ENCODE data around the gene HSPA1A. TPM values are rescaled to one million over a fixed set of nuclear protein-coding genes. Genes with fewer than 3 reads are reported as not detected.

The HSPA1A gene
- polyA plus RNA-seq, 4 donors = 9.7 to 49.6 (median 25.7) TPM

Other genes starting within 250 kb of the HSPA1A start
- gene LTA, start 243.3 kb upstream of the HSPA1A start, polyA plus RNA-seq = 1 to 10 TPM in 1 of 4 donors, under 1 TPM in 1, not detected in 2; 0.24 to 1.0 TPM
- under 1 TPM in 3 of 4 donors, not detected in 1; 0.18 to 0.59 (median 0.45) TPM for gene TNF, start 240.0 kb upstream of the HSPA1A start, polyA plus RNA-seq
- gene LTB, start 233.1 kb upstream of the HSPA1A start, polyA plus RNA-seq = 10 to 100 TPM in 1 of 4 donors, 1 to 10 TPM in 3; 4.0 to 19.7 (median 8.0) TPM
- 10 to 100 TPM in 2 of 4 donors, 1 to 10 TPM in 2; 3.1 to 37.0 (median 14.5) TPM for gene LST1, start 229.3 kb upstream of the HSPA1A start, polyA plus RNA-seq
- 1 to 10 TPM in 1 of 4 donors, under 1 TPM in 1, not detected in 2; 0.33 to 1.4 TPM for gene NCR3, start 222.5 kb upstream of the HSPA1A start, polyA plus RNA-seq
- gene AIF1, start 200.3 kb upstream of the HSPA1A start, polyA plus RNA-seq = 100 to 1,000 TPM in 1 of 4 donors, 10 to 100 TPM in 2, 1 to 10 TPM in 1; 5.6 to 102 (median 48.9) TPM
- gene PRRC2A, start 194.8 kb upstream of the HSPA1A start, polyA plus RNA-seq = 100 to 1,000 TPM in 1 of 4 donors, 10 to 100 TPM in 3; 54.6 to 104 (median 74.4) TPM
- 100 to 1,000 TPM; 193 to 381 (median 284) TPM for gene BAG6, start 162.9 kb upstream of the HSPA1A start, polyA plus RNA-seq
- 10 to 100 TPM in 1 of 4 donors, 1 to 10 TPM in 3; 7.2 to 32.8 (median 8.2) TPM for gene APOM, start 159.6 kb upstream of the HSPA1A start, polyA plus RNA-seq
- gene C6orf47, start 154.8 kb upstream of the HSPA1A start, polyA plus RNA-seq = 10 to 100 TPM; 17.3 to 29.1 (median 23.2) TPM
- 10 to 100 TPM; 14.8 to 30.2 (median 21.7) TPM for gene GPANK1, start 150.5 kb upstream of the HSPA1A start, polyA plus RNA-seq
- gene CSNK2B, start 149.5 kb upstream of the HSPA1A start, polyA plus RNA-seq = 100 to 1,000 TPM; 185 to 231 (median 206) TPM
- 10 to 100 TPM in 1 of 4 donors, 1 to 10 TPM in 3; 3.8 to 16.5 (median 4.2) TPM for gene LY6G5B, start 145.6 kb upstream of the HSPA1A start, polyA plus RNA-seq
- gene LY6G5C, start 134.5 kb upstream of the HSPA1A start, polyA plus RNA-seq = 1 to 10 TPM; 2.6 to 3.8 (median 3.1) TPM
- gene ABHD16A, start 112.2 kb upstream of the HSPA1A start, polyA plus RNA-seq = 10 to 100 TPM; 34.6 to 63.8 (median 50.3) TPM
- under 1 TPM in 1 of 4 donors, not detected in 3; 0.12 TPM for gene LY6G6F, start 108.7 kb upstream of the HSPA1A start, polyA plus RNA-seq
- under 1 TPM in 1 of 4 donors, not detected in 3; 0.22 TPM for gene LY6G6D, start 100.2 kb upstream of the HSPA1A start, polyA plus RNA-seq
- gene LY6G6C, start 93.8 kb upstream of the HSPA1A start, polyA plus RNA-seq = under 1 TPM in 1 of 4 donors, not detected in 3; 0.18 TPM
- gene MPIG6B, start 92.2 kb upstream of the HSPA1A start, polyA plus RNA-seq = under 1 TPM in 2 of 4 donors, not detected in 2; 0.13 to 0.59 TPM
- gene DDAH2, start 86.2 kb upstream of the HSPA1A start, polyA plus RNA-seq = 10 to 100 TPM; 64.4 to 89.7 (median 76.1) TPM
- gene CLIC1, start 79.0 kb upstream of the HSPA1A start, polyA plus RNA-seq = 100 to 1,000 TPM; 400 to 576 (median 535) TPM
- gene MSH5, start 75.5 kb upstream of the HSPA1A start, polyA plus RNA-seq = 10 to 100 TPM in 2 of 4 donors, 1 to 10 TPM in 2; 1.6 to 53.1 (median 9.2) TPM
- gene SAPCD1, start 52.9 kb upstream of the HSPA1A start, polyA plus RNA-seq = 10 to 100 TPM in 1 of 4 donors, 1 to 10 TPM in 3; 1.4 to 15.5 (median 4.6) TPM
- 10 to 100 TPM in 1 of 4 donors, 1 to 10 TPM in 3; 2.9 to 11.9 (median 6.4) TPM for gene VWA7, start 38.2 kb upstream of the HSPA1A start, polyA plus RNA-seq
- 10 to 100 TPM; 19.9 to 42.4 (median 24.2) TPM for gene VARS1, start 19.8 kb upstream of the HSPA1A start, polyA plus RNA-seq
- gene LSM2, start 8.6 kb upstream of the HSPA1A start, polyA plus RNA-seq = 10 to 100 TPM; 27.3 to 90.2 (median 39.3) TPM
- 1 to 10 TPM in 2 of 4 donors, under 1 TPM in 2; 0.27 to 2.6 (median 1.1) TPM for gene HSPA1L, start 260 bp upstream of the HSPA1A start, polyA plus RNA-seq
- 100 to 1,000 TPM in 1 of 4 donors, 10 to 100 TPM in 3; 16.5 to 130 (median 35.0) TPM for gene HSPA1B, start 12.2 kb downstream of the HSPA1A start, polyA plus RNA-seq
- gene NEU1, start 47.3 kb downstream of the HSPA1A start, polyA plus RNA-seq = 100 to 1,000 TPM in 1 of 4 donors, 10 to 100 TPM in 3; 24.8 to 466 (median 37.4) TPM
- 100 to 1,000 TPM in 3 of 4 donors, 10 to 100 TPM in 1; 82.3 to 215 (median 130) TPM for gene SLC44A4, start 63.5 kb downstream of the HSPA1A start, polyA plus RNA-seq
- 10 to 100 TPM; 27.8 to 50.3 (median 37.4) TPM for gene EHMT2, start 82.2 kb downstream of the HSPA1A start, polyA plus RNA-seq
- gene ZBTB12, start 86.5 kb downstream of the HSPA1A start, polyA plus RNA-seq = 10 to 100 TPM in 1 of 4 donors, 1 to 10 TPM in 3; 1.6 to 12.5 (median 5.2) TPM
- gene C2, start 112.2 kb downstream of the HSPA1A start, polyA plus RNA-seq = 10 to 100 TPM in 3 of 4 donors, 1 to 10 TPM in 1; 7.4 to 58.7 (median 21.3) TPM
- gene CFB, start 130.6 kb downstream of the HSPA1A start, polyA plus RNA-seq = 100 to 1,000 TPM in 1 of 4 donors, 10 to 100 TPM in 3; 38.7 to 141 (median 80.6) TPM
- 10 to 100 TPM; 55.6 to 77.1 (median 59.1) TPM for gene NELFE, start 143.4 kb downstream of the HSPA1A start, polyA plus RNA-seq
- 100 to 1,000 TPM in 2 of 4 donors, 10 to 100 TPM in 2; 51.4 to 171 (median 85.7) TPM for gene SKIC2, start 143.6 kb downstream of the HSPA1A start, polyA plus RNA-seq
- gene DXO, start 156.6 kb downstream of the HSPA1A start, polyA plus RNA-seq = 10 to 100 TPM; 14.1 to 16.8 (median 16.0) TPM
- gene C4A, start 166.5 kb downstream of the HSPA1A start, polyA plus RNA-seq = 10 to 100 TPM in 3 of 4 donors, 1 to 10 TPM in 1; 4.0 to 64.7 (median 26.1) TPM
- gene C4B, start 199.3 kb downstream of the HSPA1A start, polyA plus RNA-seq = 10 to 100 TPM in 3 of 4 donors, 1 to 10 TPM in 1; 9.6 to 87.6 (median 26.6) TPM
- gene CYP21A2, start 222.9 kb downstream of the HSPA1A start, polyA plus RNA-seq = 1 to 10 TPM in 2 of 4 donors, under 1 TPM in 2; 0.18 to 3.4 (median 0.98) TPM